GM18498 (cell line): ENCODE results near the gene WDR7.

Experiments
- ATAC-seq: cut with Tn5 transposase; IDR thresholded peaks from one replicate; pipeline ENCODE4 v1.9.1; 2021; ENCODE audit warnings: mild to moderate bottlenecking, moderate library complexity; ENCODE audit not compliant: unreplicated experiment

The WDR7 gene

DNA sequence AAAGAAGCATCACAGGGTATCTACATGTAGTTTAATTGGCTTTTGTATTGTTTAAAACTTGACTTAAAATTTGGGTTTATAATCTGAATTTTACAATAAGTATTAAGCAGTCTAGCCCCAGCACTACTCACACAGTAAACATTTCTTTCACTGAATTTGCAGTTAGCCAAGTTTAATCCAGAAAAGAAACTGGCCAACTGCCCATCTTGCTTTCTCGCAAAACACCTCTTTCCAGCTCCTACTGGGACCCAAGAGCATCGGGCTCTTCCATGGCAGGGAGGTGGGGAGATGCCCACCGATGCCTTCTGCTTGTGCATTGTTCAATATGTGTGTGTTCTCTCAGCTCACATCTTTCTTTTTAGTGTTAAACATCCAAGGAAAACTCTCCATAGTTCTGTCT, 283.0 kb downstream of the WDR7 start:
- no peak for ATAC-seq

DNA sequence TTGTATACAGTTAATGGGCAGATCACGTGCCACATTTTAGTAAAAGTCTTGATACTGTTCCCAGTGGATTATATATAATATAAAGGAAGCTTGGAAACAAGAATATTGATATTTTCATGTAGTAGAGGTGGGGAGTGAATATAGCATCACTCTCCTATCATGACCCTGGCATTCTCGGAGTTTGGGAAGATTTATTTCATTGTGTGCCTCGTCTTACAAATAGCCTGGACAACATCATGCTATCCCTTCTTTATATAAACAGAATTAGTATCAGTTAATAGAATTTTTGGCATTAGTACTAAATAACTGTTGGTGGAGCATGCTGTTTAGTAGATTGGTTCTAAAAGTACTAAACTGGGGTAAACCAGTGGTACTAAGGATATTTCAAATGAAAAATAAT, 283.7 kb downstream of the WDR7 start:
- ATAC-seq, result no peak

GRCh38 chr18:56935434-56936040, 284.4 kb downstream of the WDR7 start:
- ATAC-seq, result no peak

- no peak for ATAC-seq
These were observed 285.3 kb downstream of the WDR7 start for GRCh38 chr18:56936457-56936856.

GRCh38 chr18:56937874-56938430, 286.8 kb downstream of the WDR7 start:
- no peak for ATAC-seq

DNA sequence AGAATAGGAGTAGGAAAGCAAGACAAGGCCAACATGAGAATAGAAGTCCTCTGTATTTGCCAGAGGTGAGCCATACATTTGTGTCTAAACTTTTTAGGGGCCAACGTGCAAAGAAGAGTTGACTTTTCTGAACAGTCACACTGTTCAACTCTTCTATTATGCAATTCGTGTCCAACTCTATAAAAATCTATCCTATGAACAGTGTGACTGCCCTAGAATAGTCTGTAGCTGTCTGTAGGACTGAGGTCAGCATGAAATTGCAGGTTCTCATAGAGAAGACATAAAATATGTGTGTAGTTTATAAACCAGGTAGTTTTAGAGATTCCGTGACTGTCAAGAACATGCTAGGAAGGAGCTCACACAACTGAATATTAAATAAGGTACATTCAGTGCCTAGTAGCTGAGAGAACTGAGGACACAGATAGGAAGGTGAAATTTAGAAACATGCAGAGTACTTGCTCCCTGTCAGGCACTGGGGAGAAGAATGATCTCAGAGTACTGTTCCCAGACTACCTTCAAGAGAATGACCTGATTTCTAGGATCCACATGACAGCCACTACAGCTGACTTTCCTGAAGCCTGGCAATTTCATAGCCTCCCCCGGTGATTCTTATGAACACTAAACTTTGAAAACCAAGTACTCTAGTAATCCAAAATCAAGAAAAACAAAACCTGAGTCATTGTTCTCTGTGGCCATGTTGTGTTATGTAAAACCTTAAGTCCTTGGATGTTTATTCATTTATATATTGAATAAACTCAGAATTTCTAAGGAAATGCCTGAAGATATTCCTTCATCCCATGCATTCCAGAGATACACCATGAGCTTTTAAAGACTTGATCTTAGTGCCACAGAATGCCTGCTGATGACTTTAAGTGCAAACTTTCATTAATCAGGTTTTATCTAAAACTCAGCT, 294.3 kb downstream of the WDR7 start:
- no peak for ATAC-seq

DNA sequence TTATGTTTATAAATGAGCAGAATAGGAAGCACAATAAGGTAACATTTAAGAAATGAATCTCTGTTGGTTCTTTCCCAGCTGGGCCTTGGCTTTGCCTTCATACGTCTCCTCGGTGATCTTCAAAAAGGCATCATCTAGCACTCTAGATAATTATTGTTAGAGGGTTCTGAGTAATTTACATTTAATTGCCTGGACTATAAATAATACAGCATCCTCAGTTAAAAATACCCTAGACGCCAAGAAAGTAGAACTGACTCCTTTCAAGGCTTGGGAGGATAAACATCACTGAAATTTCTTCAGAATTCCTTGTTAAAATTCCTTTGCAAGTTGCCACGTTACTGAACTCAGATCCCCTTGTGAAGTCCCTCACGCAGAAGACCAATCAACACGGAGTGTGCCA, 296.1 kb downstream of the WDR7 start:
- ATAC-seq, result no peak

DNA sequence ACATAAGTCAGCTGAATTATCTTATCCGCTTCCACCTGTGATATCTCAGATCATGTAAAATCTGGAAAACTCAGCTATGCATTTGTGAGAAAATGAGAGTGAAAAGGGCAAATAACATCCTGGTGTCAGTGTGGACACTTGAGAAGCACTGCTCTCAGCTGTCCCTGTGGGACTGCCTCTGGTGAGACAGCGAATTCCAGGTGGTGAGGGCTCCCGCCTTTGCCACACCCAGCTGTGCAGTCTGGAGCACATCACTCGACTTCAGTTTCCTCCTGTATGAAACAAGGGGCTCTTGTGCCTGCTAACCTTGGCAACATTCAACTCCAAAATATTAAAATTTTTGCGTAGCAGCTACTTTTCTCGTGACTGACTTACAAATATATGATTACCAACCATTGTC, 300.9 kb downstream of the WDR7 start:
- no peak for ATAC-seq

GRCh38 chr18:56953428-56954198, 302.5 kb downstream of the WDR7 start:
- no peak for ATAC-seq

- no peak for ATAC-seq
These were observed 304.3 kb downstream of the WDR7 start for GRCh38 chr18:56955490-56955889.

DNA sequence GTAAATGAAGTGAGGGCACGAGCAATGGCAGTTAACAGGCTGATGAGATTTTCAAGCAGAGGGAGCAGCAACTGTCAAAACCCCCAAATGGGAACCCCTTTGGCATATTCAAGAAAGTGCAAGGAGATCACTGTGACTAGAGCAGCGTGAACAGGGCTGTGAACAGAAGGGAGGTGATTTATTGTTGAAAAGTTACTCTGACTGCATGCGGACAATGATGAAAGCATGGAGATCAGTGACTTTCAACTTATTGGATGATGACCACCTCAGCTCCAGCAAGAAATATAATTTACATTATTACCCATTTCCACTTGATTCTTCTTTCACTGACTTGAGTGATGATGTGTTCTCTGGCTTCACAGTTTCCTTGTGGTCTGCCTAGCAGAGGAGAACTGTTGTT, 308.0 kb downstream of the WDR7 start:
- no peak for ATAC-seq

DNA sequence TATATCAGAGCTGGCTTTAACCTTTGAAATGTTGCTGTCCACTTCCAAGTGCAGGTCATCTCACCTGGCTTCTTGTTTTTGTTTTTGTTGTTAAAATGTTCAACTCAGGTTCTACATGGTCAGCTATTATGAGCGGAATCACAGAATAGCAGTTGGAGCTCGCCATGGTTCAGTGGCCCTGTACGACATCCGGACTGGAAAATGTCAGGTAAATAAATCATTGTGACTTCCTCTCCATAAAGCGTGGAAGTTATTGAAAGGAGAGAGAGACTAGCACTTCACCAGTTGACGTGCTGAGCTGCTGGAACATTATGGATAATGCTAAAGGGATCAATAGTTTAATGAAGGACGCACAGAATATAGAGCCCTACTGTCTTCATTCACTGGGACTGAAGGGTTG, 311.2 kb downstream of the WDR7 start:
- ATAC-seq, result no peak

DNA sequence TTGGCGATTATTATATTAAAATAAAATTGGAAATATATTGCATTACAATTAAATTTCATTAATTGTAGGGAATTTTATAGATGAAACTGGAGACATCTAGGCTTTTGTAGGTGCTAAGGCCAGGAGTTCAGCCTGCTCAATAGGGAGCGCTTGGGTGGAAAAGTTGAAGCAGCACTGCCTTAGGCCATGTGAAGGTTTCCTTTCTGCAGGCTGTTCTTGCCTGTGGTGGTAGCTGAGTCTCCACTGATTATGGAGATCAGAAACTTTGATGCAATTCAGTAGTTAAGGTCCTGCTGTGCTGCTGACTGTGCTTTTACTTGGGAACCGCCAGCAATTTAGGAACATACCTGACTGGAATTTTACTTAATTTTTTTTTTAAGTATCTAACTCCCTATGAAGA, 315.9 kb downstream of the WDR7 start:
- ATAC-seq, result no peak

DNA sequence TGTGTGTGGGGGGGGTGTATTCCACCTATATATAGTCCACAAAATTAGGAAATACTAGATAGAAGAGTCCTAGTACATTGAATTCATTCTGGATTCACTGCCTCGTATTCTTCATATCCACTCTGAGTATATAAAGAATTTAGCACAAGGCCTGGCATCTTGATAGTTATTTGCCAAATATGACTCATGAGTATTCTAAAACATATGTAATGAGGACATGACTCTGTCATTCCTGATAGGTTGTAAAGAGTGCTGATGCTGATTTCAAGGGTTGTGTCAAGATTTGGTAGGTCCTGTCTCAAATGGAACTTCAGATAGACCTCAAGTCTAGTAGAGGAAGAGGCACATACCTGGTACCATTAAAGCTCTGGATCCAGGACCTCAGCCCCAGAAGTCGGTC, 322.3 kb downstream of the WDR7 start:
- no peak for ATAC-seq

DNA sequence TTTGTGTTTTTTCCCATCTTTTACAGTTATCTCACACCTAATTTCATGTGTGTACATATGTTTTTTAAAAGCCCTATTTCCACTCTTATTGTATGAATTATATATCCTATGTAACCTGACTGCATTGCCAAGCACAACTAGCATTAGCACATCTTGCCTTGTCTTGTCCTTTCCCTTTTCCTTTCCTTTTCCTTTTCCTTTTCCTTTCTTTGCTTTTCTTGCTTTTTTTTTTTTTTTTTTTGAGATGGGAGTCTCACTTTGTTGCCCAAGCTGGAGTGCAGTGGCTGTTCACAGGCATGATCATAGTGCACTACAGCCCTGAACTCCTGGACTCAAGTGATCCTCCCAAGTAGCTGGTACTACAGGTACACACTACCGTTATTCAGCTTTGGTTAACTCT, 323.0 kb downstream of the WDR7 start:
- ATAC-seq, result no peak

DNA sequence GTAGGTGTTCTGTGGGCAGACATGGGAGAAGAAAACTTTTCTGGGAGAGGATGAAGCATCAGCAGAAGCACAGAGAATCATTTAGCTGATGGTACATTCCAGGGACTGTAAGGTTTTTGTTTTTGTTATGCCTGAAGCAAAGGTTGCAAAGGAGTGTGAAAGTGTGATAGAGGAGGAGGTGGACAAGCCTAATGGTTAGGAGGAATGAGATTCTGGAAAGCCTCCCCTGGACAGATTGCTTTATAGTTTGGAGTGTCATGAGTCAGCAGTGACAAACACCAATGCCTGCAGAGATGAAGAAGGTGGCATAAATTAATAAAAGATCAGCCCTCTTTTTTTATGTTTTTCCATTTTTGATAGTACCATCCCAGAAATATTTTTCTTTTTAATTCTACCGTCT, 324.1 kb downstream of the WDR7 start:
- no peak for ATAC-seq

- ATAC-seq, result no peak
These were observed 326.1 kb downstream of the WDR7 start for GRCh38 chr18:56977309-56977708.

GRCh38 chr18:56977771-56978170, 326.6 kb downstream of the WDR7 start:
- ATAC-seq, result no peak

DNA sequence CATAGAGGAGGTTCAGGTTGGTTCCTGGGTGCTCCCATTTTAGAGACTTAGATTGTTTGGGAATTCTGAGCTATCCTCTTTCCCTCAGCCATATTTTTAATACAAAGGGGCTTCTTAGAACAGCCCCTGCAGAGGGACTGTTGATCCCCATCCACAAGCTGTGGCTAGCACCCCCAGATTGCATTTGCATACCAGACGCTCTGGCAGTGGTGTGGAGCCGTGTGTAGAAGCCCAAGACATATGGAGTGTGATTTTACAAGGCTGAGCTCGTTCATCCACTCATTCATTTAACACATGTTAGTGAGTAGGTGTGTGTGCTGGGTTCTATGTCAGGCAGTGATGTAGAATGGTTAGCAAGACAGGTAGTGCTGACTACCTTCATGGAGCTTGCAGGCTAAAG, 329.0 kb downstream of the WDR7 start:
- ATAC-seq, result no peak

DNA sequence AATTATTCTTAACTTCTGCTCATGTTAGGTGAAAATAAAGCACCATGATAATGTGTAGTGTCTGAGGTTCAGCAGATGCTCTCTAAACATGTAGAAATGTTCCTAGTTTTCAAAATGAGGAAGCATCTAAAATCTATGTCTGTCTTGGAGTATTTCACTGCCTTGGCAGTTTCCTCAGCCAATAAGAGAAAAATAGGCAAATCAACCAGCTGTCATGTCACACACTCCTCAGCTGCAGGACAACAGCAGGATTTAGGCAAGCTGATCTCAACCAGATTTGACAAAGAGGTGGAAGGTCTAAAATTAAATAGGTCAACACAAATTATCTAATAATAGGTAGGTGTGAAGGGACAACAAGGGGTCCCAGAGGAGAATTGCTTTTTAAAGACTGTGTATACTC, 331.6 kb downstream of the WDR7 start:
- ATAC-seq, result no peak

- ATAC-seq, result no peak
These were observed 332.3 kb downstream of the WDR7 start for GRCh38 chr18:56983275-56983992.
